ENCODE measurements around the gene PPP3R2. TPM values are rescaled to one million over a fixed set of nuclear protein-coding genes. Genes with fewer than 3 reads are reported as not detected.
"Not testable (repeated sequence)": the region's sequence is repeated elsewhere in the genome, so short reads cannot be mapped to it uniquely, and the experiment has no call there.

Gene PPP3R2
- total RNA-seq, 1 experiment from 2014 or later: not detected

DNA sequence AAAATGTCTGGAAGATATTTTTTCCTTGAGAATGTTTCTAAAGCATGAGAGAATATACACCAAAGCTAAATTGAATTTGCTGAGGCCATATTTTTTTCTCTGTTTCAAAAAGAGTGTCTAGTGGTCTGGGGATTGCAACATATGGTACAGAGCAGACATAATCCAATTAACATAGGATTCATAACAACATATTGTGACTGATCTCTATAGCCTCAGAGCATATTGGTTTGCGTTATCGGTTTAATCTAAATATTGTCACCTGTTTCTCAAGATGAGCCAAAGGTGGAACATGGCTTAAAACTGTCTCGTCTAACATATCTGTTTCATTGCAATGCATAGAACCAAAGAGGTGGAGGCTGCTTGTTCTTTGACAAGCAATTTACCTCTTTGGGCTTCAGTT lies 3.9 kb downstream of the PPP3R2 start:
- DNase-seq (ENCODE audit: extremely low read depth, low read depth): no peak

GRCh38 chr9:101590074-101590473 lies 4.7 kb downstream of the PPP3R2 start:
- DNase-seq (ENCODE audit: extremely low read depth, low read depth): peak; percentile 83

GRCh38 chr9:101587332-101588043 lies 7.3 kb downstream of the PPP3R2 start:
- no peak for DNase-seq (ENCODE audit: extremely low read depth, low read depth)

DNA sequence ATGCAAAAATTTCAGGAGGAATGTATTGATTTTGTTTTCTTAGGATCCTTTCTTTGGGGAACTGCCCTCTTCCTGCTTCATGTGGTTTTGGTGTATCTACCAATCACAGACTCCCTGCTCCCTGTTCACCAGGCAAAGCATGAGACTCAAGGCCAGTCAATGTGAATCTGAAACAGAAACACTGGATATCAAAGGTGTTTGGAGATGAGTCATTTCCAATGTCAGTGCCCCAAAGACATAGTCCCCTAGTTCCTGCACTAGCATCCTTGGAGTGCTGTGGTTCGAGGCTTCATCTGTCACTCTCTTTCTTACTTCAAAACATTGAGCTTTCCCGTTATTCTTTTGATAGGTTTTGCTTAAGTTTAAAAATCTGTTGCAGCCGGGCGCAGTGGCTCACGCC lies 8.1 kb downstream of the PPP3R2 start:
- DNase-seq (ENCODE audit: extremely low read depth, low read depth): no peak

- no peak for DNase-seq (ENCODE audit: extremely low read depth, low read depth)
Observed at GRCh38 chr9:101585740-101586139, 9.0 kb downstream of the PPP3R2 start.

- no peak for DNase-seq (ENCODE audit: extremely low read depth, low read depth)
Observed at GRCh38 chr9:101582553-101582952, 12.2 kb downstream of the PPP3R2 start.

DNA sequence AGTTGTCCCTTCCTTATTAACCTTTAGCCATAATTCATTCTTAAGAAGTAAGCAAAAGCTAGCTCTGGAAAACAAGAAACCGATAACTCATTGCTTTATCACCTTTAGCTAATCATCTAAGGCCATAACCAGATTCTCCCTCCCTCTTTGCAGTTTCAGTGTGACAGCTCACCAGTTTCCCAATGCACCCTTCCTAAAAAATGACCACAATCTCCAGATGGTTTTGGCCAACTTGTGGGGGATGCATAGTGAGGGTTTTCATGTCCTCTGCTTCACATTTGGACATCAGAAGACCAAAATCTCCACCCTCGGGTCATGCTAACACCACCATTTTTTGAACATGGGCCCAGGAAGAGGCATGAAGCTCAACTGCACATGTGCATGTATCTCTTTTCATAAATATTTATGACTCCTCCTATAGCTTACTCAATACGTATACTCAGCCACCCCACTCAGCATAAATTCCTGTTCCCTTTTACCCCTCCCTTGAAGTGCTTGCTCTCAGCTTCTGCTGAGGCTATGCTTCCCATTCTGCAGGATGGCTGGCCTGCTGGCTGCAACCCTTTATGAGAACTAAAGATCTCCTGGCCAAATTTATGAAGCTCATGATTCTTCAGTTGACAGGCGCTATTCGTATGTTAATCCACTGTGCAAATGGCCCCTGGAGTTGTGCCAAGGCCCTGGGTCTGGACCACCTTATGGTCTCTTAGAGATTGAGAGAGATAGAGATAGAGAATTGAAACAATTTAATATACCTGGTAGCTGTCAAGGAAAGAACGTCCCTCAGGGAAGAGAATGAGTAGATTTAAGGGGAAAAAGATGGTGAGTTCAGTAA lies 14.8 kb downstream of the PPP3R2 start:
- DNase-seq (ENCODE audit: extremely low read depth, low read depth): no peak

DNA sequence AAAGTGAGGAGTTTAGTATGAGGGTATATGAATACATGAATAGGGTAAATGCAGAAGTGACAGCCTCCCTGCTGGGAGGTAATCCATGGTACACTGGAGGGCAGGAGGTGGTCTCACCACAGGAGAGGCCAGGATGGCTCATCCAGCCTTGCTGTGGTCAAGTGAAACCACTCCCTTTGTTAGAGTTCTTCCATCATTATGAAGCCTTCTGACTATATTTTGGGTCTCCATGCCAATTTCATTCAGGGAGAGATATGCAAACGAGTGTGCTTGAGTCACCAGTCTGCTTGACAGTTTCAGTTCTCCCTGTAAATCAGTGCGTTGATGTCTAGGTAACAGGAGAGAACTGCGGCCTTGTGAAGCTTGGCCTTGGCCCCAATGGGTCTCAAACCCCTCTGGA lies 16.4 kb downstream of the PPP3R2 start:
- no peak for DNase-seq (ENCODE audit: extremely low read depth, low read depth)

DNA sequence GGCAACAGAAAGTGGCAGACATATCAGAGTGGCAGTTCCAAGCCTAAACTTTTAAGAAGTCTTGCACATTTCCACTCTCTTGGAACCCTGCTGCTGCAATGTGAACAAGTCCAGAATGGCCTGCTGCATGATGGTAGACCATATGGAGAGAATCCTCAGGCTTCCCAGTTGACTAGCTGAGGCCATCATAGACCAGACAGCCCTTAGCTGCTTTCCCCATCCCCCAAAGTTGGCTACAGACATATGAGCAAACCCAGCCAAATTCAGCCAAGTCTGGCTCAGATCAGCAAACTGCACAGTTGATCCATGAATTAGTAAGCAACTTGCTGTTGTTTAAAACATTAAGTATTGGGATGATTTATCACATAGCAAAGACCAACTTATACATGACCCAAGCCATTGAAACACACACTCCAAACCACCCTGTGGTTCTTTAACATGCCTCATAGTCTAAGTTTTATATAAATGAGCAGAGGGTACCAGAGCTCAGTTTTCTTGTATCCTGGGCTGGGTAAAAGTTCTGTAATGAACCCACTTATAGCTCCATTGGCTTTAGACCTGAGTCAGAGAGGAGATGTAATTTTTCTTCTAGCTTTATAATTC lies 19.9 kb downstream of the PPP3R2 start:
- no peak for DNase-seq (ENCODE audit: extremely low read depth, low read depth)

DNA sequence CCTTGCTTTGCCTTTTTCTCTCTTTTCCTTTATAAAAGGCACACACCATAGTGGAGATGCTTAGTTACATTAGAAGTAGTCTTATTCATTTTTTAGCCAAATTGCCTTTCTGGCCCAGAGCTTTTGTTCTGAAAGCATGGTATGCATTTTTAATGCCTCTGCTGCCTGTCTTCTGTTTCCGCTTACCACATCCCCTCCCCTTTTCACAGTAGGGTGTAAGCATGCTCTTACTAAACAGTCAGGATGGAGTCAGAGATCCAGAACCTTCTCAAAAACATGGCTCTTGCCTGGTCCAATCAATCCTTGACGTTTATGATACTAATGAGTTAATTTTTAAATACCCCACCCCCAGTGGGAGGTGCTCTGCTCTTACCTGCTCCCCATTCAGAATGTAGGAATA lies 22.5 kb downstream of the PPP3R2 start:
- no peak for DNase-seq (ENCODE audit: extremely low read depth, low read depth)

DNA sequence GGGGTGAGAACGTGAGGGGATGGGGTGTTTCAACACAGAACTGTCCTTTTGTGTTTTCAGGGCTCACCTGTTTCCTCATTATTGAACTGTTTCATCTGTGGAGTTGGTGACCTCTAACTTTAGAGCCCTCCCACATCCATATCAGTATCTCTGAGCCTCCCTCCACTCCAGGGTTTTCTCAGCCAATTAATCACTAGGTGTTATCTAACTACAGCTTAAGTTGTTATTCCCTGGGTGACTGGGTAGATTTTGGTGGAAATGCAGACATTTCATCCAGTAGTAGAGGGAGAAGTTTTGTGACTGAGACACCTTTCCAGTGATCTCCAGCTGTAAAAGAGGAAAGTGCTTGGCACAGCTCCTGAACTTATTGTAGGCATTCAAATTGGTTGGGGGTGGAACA lies 23.7 kb downstream of the PPP3R2 start:
- DNase-seq (ENCODE audit: extremely low read depth, low read depth): no peak

DNA sequence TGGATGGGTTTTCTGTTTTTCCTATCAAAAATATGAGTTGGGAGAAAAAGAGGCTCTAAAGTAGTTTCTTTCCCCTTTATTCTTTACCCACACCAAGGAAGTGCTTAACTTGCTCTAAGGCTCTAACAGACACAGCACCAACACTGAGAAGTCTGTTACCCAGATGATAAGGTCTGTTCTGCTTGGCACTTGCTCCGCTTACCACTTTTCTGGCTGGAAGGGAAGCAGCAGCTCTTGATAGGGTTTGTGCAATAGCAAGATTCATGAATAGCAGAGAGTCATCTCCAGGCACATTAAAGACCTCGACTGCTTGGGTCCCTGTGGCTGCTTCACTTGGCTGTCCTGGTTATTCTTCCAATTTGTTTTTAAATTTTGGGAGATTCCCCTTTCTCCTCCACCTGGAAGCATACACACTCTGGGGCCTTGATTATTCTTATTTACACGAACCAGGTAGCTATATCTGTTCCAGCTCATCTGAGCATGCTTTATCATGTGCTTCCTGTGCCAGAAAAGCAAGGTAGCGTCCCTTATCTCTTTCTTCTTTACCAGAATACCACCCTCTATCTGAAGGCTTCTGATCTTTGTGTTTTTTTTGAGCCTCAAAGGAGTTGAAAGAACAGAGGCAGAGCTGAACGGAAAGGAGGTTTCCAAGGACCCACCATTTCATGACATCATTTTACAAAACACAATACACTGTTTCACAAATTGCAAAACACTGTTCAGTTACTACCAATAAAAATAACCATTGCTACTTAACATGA lies 24.8 kb downstream of the PPP3R2 start:
- no peak for DNase-seq (ENCODE audit: extremely low read depth, low read depth)

GRCh38 chr9:101567725-101568350 lies 26.9 kb downstream of the PPP3R2 start:
- DNase-seq (ENCODE audit: extremely low read depth, low read depth): no peak

GRCh38 chr9:101566904-101567724 lies 27.7 kb downstream of the PPP3R2 start:
- peak; percentile 26 for DNase-seq (ENCODE audit: extremely low read depth, low read depth)

- no peak for DNase-seq (ENCODE audit: extremely low read depth, low read depth)
Observed at GRCh38 chr9:101564252-101564651, 30.5 kb downstream of the PPP3R2 start.

GRCh38 chr9:101562966-101563365 lies 31.8 kb downstream of the PPP3R2 start:
- no peak for DNase-seq (ENCODE audit: extremely low read depth, low read depth)

GRCh38 chr9:101561740-101562139 lies 33.0 kb downstream of the PPP3R2 start:
- no peak for DNase-seq (ENCODE audit: extremely low read depth, low read depth)

DNA sequence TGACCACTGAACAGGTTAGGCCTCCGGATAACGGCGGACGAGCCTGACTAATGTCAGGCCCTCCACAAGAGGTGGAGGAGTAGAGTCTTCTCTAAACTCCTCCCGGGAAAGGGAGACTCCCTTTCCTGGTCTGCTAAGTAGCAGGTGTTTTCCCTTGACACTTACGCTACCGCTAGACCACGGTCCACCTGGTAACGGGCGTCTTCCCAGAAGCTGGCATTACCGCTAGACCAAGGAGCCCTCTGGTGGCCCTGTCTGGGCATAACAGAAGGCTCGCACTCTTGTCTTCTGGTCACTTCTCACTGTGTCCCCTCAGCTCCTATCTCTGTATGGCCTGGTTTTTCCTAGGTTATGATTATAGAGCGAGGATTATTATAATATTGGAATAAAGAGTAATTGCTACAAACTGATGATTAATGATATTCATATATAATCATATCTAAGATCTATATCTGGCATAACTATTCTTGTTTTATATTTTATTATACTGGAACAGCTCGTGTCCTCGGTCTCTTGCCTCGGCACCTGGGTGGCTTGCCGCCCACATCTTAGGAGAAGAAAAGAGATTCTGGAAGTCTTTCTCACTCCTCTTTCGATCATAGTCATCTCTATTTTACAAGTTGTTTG lies 45.2 kb downstream of the PPP3R2 start:
- DNase-seq (ENCODE audit: extremely low read depth, low read depth): not testable (repeated sequence)

DNA sequence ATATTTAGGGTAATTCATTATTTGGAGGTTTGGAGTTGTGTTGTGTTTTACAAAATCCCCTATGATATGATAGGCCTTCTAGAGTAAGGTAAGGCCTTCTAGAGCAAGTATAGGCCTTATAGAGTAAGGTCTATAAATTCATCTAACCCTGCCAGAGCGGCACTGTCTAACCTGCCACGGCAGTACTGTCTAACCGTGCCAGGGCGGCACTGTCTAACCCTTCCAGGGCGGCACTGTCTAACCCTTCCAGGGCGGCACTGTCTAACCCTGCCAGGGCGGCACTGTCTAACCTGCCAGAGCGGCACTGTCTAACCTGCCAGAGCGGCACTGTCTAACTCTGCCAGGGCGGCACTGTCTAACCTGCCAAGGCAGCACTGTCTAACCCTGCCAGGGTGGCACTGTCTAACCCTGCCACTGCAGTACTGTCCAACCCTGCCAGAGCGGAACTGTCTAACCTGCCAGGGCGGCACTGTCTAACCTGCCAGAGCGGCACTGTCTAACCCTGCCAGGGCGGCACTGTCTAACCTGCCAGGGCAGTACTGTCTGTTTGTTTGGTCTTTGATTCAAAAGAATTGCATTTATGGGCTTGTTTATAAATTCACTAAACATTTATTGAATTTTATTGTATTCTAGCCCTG lies 51.6 kb downstream of the PPP3R2 start:
- no peak for DNase-seq (ENCODE audit: extremely low read depth, low read depth)
